MCF 10A (cell line): ENCODE results near the gene GGT6. TPM values are rescaled to one million over a fixed set of nuclear protein-coding genes. Genes with fewer than 3 reads are reported as not detected.

Experiments
- BruUV-seq: library from RNA; stranded (reverse); fragments of 400-500 nt; replicated peaks from 2 replicates; lab custom pipeline; 2021; lab: Mats Ljungman, UMichigan
- CTCF ChIA-PET: fragments of 300-600 bp; sonication (Branson Sonifier 250); formaldehyde crosslinking; extraction: SDS; loops from one replicate; lab custom pipeline; 2021; ENCODE audit warnings: antibody characterized with exemption, inconsistent platforms; lab: Yijun Ruan, JAX
- POLR2A ChIA-PET: fragments of 300-600, 350-650 bp; sonication (Branson Sonifier 250); formaldehyde crosslinking; extraction: SDS; loops from one replicate; lab custom pipeline; 2020; ENCODE audit warnings: antibody characterized with exemption, inconsistent platforms; lab: Yijun Ruan, JAX
- DNase-seq: peaks from one replicate; pipeline ENCODE4 v3.0.0-alpha.2; 2018; ENCODE audit not compliant: unreplicated experiment
- H3K27ac Mint-ChIP-seq: one replicate; pipeline ENCODE4 v1.8.0; 2022; ENCODE audit warnings: mild to moderate bottlenecking, low read depth, mixed read lengths; ENCODE audit not compliant: unreplicated experiment
- H3K27me3 Mint-ChIP-seq: one replicate; pipeline ENCODE4 v1.8.0; 2022; ENCODE audit warnings: mixed read lengths; ENCODE audit not compliant: insufficient read depth, unreplicated experiment
- H3K36me3 Mint-ChIP-seq: one replicate; pipeline ENCODE4 v1.8.0; 2022; ENCODE audit warnings: mild to moderate bottlenecking, moderate library complexity, mixed read lengths; ENCODE audit not compliant: insufficient read depth, unreplicated experiment
- H3K4me1 Mint-ChIP-seq: one replicate; pipeline ENCODE4 v1.8.0; 2022; ENCODE audit warnings: mixed read lengths; ENCODE audit not compliant: insufficient read depth, unreplicated experiment
- H3K4me3 Mint-ChIP-seq: one replicate; pipeline ENCODE4 v1.8.0; 2022; ENCODE audit warnings: mild to moderate bottlenecking, moderate library complexity, mixed read lengths; ENCODE audit not compliant: unreplicated experiment
- H3K9me3 Mint-ChIP-seq: one replicate; pipeline ENCODE4 v1.8.0; 2022; ENCODE audit warnings: mixed read lengths; ENCODE audit not compliant: unreplicated experiment
- intact Hi-C: fragments of 100-400 bp; cut with micrococcal nuclease; formaldehyde crosslinking; loops from 2 replicates; pipeline ENCODE4 v1.14.1; 2022
- total RNA-seq: library from RNA; stranded (reverse); gene quantifications from 2 replicates; pipeline ENCODE4 v1.2.3, GENCODE V29; 2022
- TF ChIP-seq, protein P1 (sequence below): fragments of 200-600 bp; IDR thresholded peaks from one replicate; pipeline ENCODE4 v1.8.0; 2022; ENCODE audit warnings: antibody characterized with exemption, mild to moderate bottlenecking; ENCODE audit not compliant: unreplicated experiment

The GGT6 gene
- total RNA-seq, 1 experiment from 2014 or later, result not detected

DNA sequence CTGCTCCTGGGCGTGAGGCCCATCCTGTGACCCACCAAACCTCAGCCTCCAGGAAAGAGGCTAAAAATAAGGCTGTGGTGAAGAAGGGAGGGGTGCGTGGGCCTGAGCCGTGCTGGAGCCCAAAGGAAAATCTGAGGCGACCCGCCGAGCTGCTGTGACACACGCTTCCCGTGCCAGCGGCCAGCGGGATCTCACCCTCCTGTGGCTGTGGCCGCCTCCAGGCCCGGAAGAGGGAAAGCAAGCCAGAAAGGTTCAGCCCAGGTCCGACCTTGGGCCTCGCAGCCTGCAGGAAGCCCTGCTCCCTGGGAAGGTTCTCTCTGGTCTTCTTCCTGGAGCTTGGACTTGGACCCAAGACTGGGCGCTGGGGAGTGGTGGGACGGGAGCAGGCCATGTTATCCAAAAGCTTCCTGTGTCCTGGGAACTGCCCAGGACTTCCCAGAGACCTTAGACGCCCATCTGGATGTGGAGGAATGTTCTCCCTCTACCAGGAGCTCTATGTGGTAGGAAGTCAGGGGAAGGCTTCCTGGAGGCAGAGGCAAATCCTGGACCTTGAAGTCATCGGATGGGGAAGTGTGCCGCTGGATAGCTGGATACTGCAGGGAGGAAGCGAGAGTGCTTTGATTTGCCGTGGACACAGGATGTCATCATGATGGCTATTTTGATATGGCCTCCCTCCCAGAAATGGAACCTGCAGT is 50.3 kb downstream of the GGT6 start:
- Mint-ChIP-seq H3K27me3 (no peaks in the 10 kb centered on the region), H3K36me3 (peaks cover 6% of the 10 kb centered on the region), H3K4me3 (no peak overlapping the region), H3K9me3 (no peaks in the 10 kb centered on the region), H3K27ac (no peak overlapping the region), H3K4me1 (no peaks in the 10 kb centered on the region)
- no peak for DNase-seq
- intact Hi-C loops, result no loop called here
- TF ChIP-seq, protein P1, sequence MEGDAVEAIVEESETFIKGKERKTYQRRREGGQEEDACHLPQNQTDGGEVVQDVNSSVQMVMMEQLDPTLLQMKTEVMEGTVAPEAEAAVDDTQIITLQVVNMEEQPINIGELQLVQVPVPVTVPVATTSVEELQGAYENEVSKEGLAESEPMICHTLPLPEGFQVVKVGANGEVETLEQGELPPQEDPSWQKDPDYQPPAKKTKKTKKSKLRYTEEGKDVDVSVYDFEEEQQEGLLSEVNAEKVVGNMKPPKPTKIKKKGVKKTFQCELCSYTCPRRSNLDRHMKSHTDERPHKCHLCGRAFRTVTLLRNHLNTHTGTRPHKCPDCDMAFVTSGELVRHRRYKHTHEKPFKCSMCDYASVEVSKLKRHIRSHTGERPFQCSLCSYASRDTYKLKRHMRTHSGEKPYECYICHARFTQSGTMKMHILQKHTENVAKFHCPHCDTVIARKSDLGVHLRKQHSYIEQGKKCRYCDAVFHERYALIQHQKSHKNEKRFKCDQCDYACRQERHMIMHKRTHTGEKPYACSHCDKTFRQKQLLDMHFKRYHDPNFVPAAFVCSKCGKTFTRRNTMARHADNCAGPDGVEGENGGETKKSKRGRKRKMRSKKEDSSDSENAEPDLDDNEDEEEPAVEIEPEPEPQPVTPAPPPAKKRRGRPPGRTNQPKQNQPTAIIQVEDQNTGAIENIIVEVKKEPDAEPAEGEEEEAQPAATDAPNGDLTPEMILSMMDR, result no peak
- BruUV-seq, result no TSS peak
- CTCF ChIA-PET, result no interaction called here
- POLR2A ChIA-PET, result no interaction called here

DNA sequence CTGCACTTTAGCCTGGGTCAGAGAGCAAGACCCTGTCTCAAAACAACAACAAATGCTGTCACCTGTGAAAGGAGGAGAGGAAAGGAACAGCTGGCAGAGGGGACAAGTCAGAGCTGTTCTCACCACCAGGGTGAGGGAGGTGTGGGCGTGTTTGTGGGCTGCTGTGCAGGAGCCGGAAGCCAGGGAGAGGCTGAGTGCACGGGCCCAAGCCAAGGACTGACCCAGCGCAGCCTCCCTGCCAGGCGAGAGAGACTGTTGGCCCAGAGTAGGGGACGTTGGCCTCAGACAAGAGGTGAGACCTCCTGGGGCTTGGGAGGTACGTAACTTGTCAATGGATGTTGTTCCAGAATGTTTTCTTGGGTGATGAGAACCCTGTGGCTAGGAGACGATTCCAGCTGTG is 51.0 kb downstream of the GGT6 start:
- Mint-ChIP-seq H3K9me3 (no peaks in the 10 kb centered on the region), H3K36me3 (peaks cover 6% of the 10 kb centered on the region), H3K27me3 (no peaks in the 10 kb centered on the region), H3K4me1 (no peaks in the 10 kb centered on the region), H3K4me3 (no peak overlapping the region), H3K27ac (no peak overlapping the region)
- ChIA-PET CTCF (interaction anchor here (0.7 kb wide), 1 partner anchor 89 kb away, joined by 5 read pairs; no protein-coding TSS in a partner anchor), POLR2A (interaction anchor here (0.6 kb wide), 1 partner anchor 168 kb away, joined by 3 read pairs; no protein-coding TSS in a partner anchor)
- BruUV-seq, result no TSS peak
- TF ChIP-seq, protein P1, result no peak
- no peak for DNase-seq
- intact Hi-C loops, result no loop called here

DNA sequence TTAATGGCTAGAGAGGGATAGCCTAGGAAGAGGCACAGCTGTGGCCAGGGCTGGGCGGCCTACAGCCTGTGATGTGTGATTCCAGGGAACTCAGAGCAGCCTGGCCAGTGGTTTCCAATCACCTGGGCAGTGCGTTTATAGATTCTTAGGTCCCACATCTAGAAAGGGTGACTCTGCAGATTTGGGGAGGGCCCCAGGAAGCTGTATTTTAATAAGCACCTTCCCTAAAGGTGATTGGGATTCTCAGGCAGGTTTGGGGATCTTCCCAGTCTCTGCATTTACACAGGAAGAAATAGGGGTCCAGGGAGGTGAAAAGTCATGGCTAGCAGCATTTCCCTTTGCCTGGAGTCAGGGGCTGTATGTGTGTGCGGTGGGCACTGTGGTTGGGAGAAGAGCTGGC is 52.2 kb downstream of the GGT6 start:
- intact Hi-C loops, result no loop called here
- no peak overlapping the region for H3K4me3 Mint-ChIP-seq
- H3K9me3 Mint-ChIP-seq, result no peaks in the 10 kb centered on the region
- ChIA-PET POLR2A (no interaction called here), CTCF (interaction anchor here (0.7 kb wide), 1 partner anchor 12 kb away, joined by 3 read pairs; no protein-coding TSS in a partner anchor)
- H3K27me3 Mint-ChIP-seq, result no peaks in the 10 kb centered on the region
- no peaks in the 10 kb centered on the region for H3K4me1 Mint-ChIP-seq
- DNase-seq, result no peak
- H3K36me3 Mint-ChIP-seq, result peaks cover 6% of the 10 kb centered on the region
- BruUV-seq, result no TSS peak
- H3K27ac Mint-ChIP-seq, result no peak overlapping the region
- TF ChIP-seq, protein P1, result no peak

DNA sequence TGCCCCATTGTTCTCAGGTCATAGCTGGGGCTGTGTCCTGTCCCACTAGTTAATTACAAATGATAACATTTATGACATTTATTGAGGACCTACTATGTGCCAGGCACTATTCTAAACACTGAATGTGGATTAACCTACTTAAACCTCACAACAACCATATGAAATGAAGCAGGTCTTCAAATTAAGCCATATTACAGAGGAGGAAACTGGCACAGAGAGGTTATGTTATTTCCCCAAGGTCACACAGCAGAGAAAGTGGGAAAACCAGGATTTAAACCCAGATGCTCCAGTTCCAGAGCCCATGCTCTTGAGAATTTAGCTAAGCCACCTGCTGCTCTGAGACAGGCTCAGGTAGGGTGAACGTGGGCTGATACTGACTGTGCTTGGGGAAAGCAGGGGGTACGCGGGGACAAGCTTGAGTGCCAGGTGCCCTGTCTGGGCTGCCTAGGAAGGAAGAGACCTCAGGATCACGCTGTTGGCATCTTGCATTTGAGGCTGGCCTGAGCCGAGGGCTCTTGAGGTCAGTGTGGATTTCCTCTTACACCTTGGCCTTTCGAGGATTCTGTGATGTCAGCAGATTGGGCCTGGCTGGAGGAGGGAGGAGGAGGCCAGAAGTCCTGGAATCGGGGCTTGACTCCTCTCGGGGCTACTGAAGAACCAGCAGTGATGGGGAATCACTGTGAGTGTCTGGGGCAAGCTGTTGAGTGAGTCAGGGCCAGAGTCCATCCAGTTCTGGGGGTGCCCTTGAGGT is 52.8 kb downstream of the GGT6 start:
- H3K27ac Mint-ChIP-seq, result peak overlapping the region; percentile 49
- BruUV-seq, result no TSS peak
- peaks cover 6% of the 10 kb centered on the region for H3K36me3 Mint-ChIP-seq
- ChIA-PET CTCF (no interaction called here), POLR2A (no interaction called here)
- no peak overlapping the region for H3K4me3 Mint-ChIP-seq
- peaks cover 6% of the 10 kb centered on the region for H3K27me3 Mint-ChIP-seq
- TF ChIP-seq, protein P1, result no peak
- intact Hi-C loops, result no loop called here
- H3K4me1 Mint-ChIP-seq, result no peaks in the 10 kb centered on the region
- no peaks in the 10 kb centered on the region for H3K9me3 Mint-ChIP-seq
- DNase-seq, result no peak

Other genes with a start within 250 kb of the GGT6 start
- 65.1 and 78.5 TPM in 2 replicates for gene UBE2G1, start 193.9 kb downstream of the GGT6 start, total RNA-seq
- gene SPNS3, start 126.6 kb downstream of the GGT6 start, total RNA-seq, result not detected in 2 replicates
- gene SPNS2, start 61.7 kb downstream of the GGT6 start, total RNA-seq, result not detected in 2 replicates
- gene MYBBP1A, start 5.2 kb downstream of the GGT6 start, total RNA-seq, result 78.3 and 123 TPM in 2 replicates
- not detected in 2 replicates for gene SMTNL2, start 24.0 kb upstream of the GGT6 start, total RNA-seq
- not detected in 2 replicates for gene ALOX15, start 81.1 kb upstream of the GGT6 start, total RNA-seq
- gene PELP1, start 143.6 kb upstream of the GGT6 start, total RNA-seq, result 63.9 and 74.8 TPM in 2 replicates
- gene ARRB2, start 150.1 kb upstream of the GGT6 start, total RNA-seq, result 20.7 and 25.1 TPM in 2 replicates
- gene MED11, start 170.9 kb upstream of the GGT6 start, total RNA-seq, result 15.2 and 15.8 TPM in 2 replicates
- gene ZMYND15, start 179.3 kb upstream of the GGT6 start, total RNA-seq, result 1.3 and 1.8 TPM in 2 replicates
- 16.7 and 20.6 TPM in 2 replicates for gene CXCL16, start 179.4 kb upstream of the GGT6 start, total RNA-seq
- not detected in 2 replicates for gene TM4SF5, start 211.3 kb upstream of the GGT6 start, total RNA-seq
- 0.77 and 1.1 TPM in 2 replicates for gene VMO1, start 225.8 kb upstream of the GGT6 start, total RNA-seq
- gene GLTPD2, start 228.4 kb upstream of the GGT6 start, total RNA-seq, result not detected in 2 replicates
- 169 and 182 TPM in 2 replicates for gene PSMB6, start 235.6 kb upstream of the GGT6 start, total RNA-seq
- gene PLD2, start 246.6 kb upstream of the GGT6 start, total RNA-seq, result 27.6 and 31.7 TPM in 2 replicates